ENCODE data around the gene NEK1. TPM values are rescaled to one million over a fixed set of nuclear protein-coding genes. Genes with fewer than 3 reads are reported as not detected.

Gene NEK1
- total and polyA plus RNA-seq, 11 donors = 4.8 to 17.8 (median 12.0) TPM

GRCh38 chr4:169659716-169660670 lies 47.6 kb upstream of the NEK1 start:
- H3K36me3 ChIP-seq = no peaks in the 10 kb centered on the region
- H3K9me3 ChIP-seq = no peaks in the 10 kb centered on the region
- peak overlapping the region; percentile 67 to 89 (median 85) for H3K27ac ChIP-seq
- peak overlapping the region; percentile 9 to 61 (median 53) for H3K4me3 ChIP-seq
- WGBS, 4 donors = 4 to 5% (median 5%) methylated on average over 14 of the region's 14 CpGs
- ATAC-seq (peak; percentile 96 to 99 (median 98)), DNase-seq (peak in 4 of 5 donors; percentile 75 to 86 (median 81))
- H3K4me1 ChIP-seq = peaks cover 0 to 43% (median 31%) of the 10 kb centered on the region in 12 donors
- peak in 1 of 2 donors; percentile 56 for TF ChIP-seq POLR2A (IDR thresholded peaks at IDR 0.05)
- TF ChIP-seq CTCF (IDR thresholded peaks at IDR 0.05) = no peak
- intact Hi-C loops (cut with DNase I) = loop anchor here in 8 of 10 donors (1.0 to 5.0 kb wide), 3 partner anchors 38 to 40 kb away; partner anchors contain the start of gene CLCN3 (in 8 of the 8)
- no peaks in the 10 kb centered on the region for H3K27me3 ChIP-seq

- Histone ChIP-seq H3K9me3 (no peaks in the 10 kb centered on the region), H3K4me1 (peaks cover 0 to 35% (median 23%) of the 10 kb centered on the region in 12 donors), H3K36me3 (no peaks in the 10 kb centered on the region), H3K27ac (peak overlapping the region; percentile 67 to 89 (median 85)), H3K27me3 (no peaks in the 10 kb centered on the region), H3K4me3 (peak overlapping the region in 10 of 12 donors; percentile 13 to 61 (median 54))
- no peak for DNase-seq
- ATAC-seq = no peak
- WGBS, 4 donors = 56 to 63% (median 60%) methylated on average over 6 of the region's 6 CpGs
- intact Hi-C loops (cut with DNase I) = loop anchor here in 1 of 10 donors (2.0 kb wide), 1 partner anchor 38 kb away; the partner anchor contains the start of gene CLCN3
- TF ChIP-seq POLR2A (IDR thresholded peaks at IDR 0.05) = no peak
- no peak for TF ChIP-seq CTCF (IDR thresholded peaks at IDR 0.05)
Observed at GRCh38 chr4:169658975-169659715, 46.8 kb upstream of the NEK1 start.

GRCh38 chr4:169658196-169658595 lies 45.8 kb upstream of the NEK1 start:
- ATAC-seq (no peak), DNase-seq (no peak)
- Histone ChIP-seq H3K27me3 (no peaks in the 10 kb centered on the region), H3K36me3 (no peaks in the 10 kb centered on the region), H3K27ac (peak overlapping the region in 5 of 12 donors; percentile 80 to 87 (median 86)), H3K4me1 (peaks cover 0 to 28% (median 17%) of the 10 kb centered on the region in 12 donors), H3K9me3 (no peaks in the 10 kb centered on the region), H3K4me3 (no peak overlapping the region)
- 83 to 84% (median 84%) methylated on average over 2 of the region's 2 CpGs for WGBS, 4 donors
- no peak for TF ChIP-seq POLR2A (IDR thresholded peaks at IDR 0.05)
- no peak for TF ChIP-seq CTCF (IDR thresholded peaks at IDR 0.05)
- intact Hi-C loops (cut with DNase I) = loop anchor here in 1 of 10 donors (2.0 kb wide), 1 partner anchor 37 kb away; the partner anchor contains the start of gene CLCN3
